B cell (primary cell): ENCODE data around the gene IQCC.

ENCODE experiments used
- CTCF ChIP-seq: fragments of 200-600 bp; IDR thresholded peaks from one replicate; pipeline ENCODE4 v1.8.0; 2022; ENCODE audit warnings: antibody characterized with exemption, mild to moderate bottlenecking
- EZH2 ChIP-seq: IDR thresholded peaks from 2 replicates; pipeline ENCODE4 v1.6.1; 2012; ENCODE audit warnings: borderline replicate concordance, low read depth, mild to moderate bottlenecking, moderate library complexity, low read length; ENCODE audit not compliant: insufficient read depth, poor library complexity, severe bottlenecking

DNA sequence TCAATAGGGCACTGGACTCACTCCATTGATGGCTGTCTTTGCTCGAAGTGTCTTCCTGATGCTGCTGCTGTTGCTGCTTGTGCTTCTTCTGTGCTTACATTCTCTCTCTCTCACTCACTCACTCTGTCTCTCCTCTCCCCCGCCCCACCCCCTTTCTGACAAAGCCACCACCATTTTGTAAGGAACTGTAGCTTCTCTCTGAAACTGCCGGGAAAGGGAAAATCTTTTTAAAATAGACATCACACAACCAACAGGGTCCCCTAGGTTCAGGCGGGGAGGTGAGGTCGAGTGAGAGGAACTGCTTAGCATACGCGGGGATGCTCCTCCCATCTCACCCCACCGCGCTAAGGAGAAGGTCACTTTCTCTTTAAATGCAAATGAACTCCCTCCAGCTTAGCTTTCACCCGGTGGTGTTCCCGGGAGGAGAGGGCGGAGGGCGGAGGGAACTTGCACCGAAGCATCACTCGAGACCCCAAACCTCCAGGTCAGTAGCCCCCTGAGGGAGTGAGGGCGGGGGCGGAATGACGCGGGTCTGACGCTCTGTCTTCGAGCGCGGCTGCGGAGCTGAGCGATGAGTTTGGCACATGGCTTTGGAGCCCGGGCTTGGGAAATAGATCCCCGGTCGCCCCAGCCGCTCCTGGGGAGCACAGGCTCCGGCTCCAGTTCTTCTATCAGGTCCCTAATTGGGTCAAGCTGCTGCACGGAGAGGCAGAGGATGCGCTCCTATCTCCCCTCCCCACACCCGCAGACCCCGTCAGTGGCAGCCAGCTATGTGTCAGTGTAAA is 5.1 kb upstream of the IQCC start, which contains the start of gene CCDC28B:
- TF ChIP-seq CTCF (no peak), EZH2 (no peak)
